Gastroesophageal sphincter (tissue), 3 donors: ENCODE measurements around the gene LHX3.

Experiments used
- EP300 ChIP-seq: sonication (generic); formaldehyde crosslinking; IDR thresholded peaks from one replicate; pipeline ENCODE4 v1.6.1; 2017; ENCODE audit warnings: antibody characterized with exemption, mild to moderate bottlenecking
- POLR2A ChIP-seq, 2 donors: fragments of 450-650 bp; IDR thresholded peaks; one replicate each; pipeline ENCODE4 v1.6.1; 2017; ENCODE audit warnings: antibody characterized with exemption in 2 of 2, mild to moderate bottlenecking in 2 of 2, moderate library complexity in 1 of 2
- POLR2AphosphoS5 ChIP-seq: sonication (generic); formaldehyde crosslinking; IDR thresholded peaks from one replicate; pipeline ENCODE4 v1.6.1; 2017; ENCODE audit warnings: antibody characterized with exemption
- TF ChIP-seq, protein P1 (sequence below), 4 experiments: fragments of 200-600 bp in 2 of 4; fragments of 450-650 bp in 2 of 4; sonication (generic) in 1 of 4; IDR thresholded peaks; one replicate each; pipeline ENCODE4 v1.5.1; 2017 to 2019; ENCODE audit warnings: antibody characterized with exemption in 4 of 4, mild to moderate bottlenecking in 2 of 4, moderate library complexity in 2 of 4

DNA sequence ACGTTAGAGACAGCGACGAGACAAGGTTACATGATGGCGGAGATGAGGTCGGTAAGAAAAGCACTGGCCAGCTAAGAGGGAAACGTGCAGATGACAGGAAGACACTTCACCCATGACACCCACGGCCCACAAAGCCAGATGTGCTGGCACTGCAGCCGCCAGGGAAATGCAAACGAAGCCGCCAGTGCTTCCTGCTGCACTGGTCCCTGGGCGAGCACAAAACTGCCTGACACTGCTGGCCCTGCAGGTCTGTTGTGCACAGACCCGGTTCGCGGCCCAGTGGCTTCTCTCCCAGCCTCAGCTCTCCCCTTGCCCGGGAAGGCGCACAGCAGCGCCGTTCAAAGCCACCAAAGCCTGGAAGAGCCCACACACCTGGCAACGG lies 20.4 kb upstream of the LHX3 start:
- TF ChIP-seq, protein P1, sequence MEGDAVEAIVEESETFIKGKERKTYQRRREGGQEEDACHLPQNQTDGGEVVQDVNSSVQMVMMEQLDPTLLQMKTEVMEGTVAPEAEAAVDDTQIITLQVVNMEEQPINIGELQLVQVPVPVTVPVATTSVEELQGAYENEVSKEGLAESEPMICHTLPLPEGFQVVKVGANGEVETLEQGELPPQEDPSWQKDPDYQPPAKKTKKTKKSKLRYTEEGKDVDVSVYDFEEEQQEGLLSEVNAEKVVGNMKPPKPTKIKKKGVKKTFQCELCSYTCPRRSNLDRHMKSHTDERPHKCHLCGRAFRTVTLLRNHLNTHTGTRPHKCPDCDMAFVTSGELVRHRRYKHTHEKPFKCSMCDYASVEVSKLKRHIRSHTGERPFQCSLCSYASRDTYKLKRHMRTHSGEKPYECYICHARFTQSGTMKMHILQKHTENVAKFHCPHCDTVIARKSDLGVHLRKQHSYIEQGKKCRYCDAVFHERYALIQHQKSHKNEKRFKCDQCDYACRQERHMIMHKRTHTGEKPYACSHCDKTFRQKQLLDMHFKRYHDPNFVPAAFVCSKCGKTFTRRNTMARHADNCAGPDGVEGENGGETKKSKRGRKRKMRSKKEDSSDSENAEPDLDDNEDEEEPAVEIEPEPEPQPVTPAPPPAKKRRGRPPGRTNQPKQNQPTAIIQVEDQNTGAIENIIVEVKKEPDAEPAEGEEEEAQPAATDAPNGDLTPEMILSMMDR (IDR thresholded peaks at IDR 0.05) = no peak
- no peak for TF ChIP-seq POLR2AphosphoS5
- TF ChIP-seq EP300 = no peak
- TF ChIP-seq POLR2A (IDR thresholded peaks at IDR 0.05) = no peak
